Measurements from ENCODE around the gene DAO.

DAO gene

GRCh38 chr12:108879615-108880254 lies at the start of gene DAO:
Gene DAO, plus strand, starts transcription at chr12:108880092. Its CDS starts 4,915 bp downstream, at chr12:108885007.
- no peak for TF ChIP-seq CSRNP3 (CRISPR knock-in tag; IDR thresholded peaks at IDR 0.05)
- TF ChIP-seq ZC3H10 (CRISPR knock-in tag; IDR thresholded peaks at IDR 0.05) = no peak
- TF ChIP-seq BACH2 (CRISPR knock-in tag; IDR thresholded peaks at IDR 0.05; ENCODE audit: borderline replicate concordance) = no peak
- no peak for TF ChIP-seq RARB (CRISPR knock-in tag; IDR thresholded peaks at IDR 0.05)
- TF ChIP-seq POU6F1 (CRISPR knock-in tag; IDR thresholded peaks at IDR 0.05; ENCODE audit: borderline replicate concordance, low read depth) = no peak
- no peak for TF ChIP-seq ISL1 (CRISPR knock-in tag; IDR thresholded peaks at IDR 0.05)
- TF ChIP-seq ZFP3 (CRISPR knock-in tag; IDR thresholded peaks at IDR 0.05) = no peak
- TF ChIP-seq GLIS3 (CRISPR knock-in tag; IDR thresholded peaks at IDR 0.05) = no peak
- ATAC-seq = no peak; the same call in 2 of the 3 replicates

GRCh38 chr12:108831309-108831991 lies 48.4 kb upstream of the DAO start:
- ATAC-seq = no peak

GRCh38 chr12:108832208-108832607 lies 47.7 kb upstream of the DAO start:
- no peak for TF ChIP-seq TCF4 (CRISPR knock-in tag; IDR thresholded peaks at IDR 0.05; ENCODE audit: borderline replicate concordance)
- no peak for TF ChIP-seq ZFP30 (CRISPR knock-in tag; IDR thresholded peaks at IDR 0.05)
- TF ChIP-seq SNAI2 (CRISPR knock-in tag; IDR thresholded peaks at IDR 0.05) = no peak
- TF ChIP-seq TOX (CRISPR knock-in tag; IDR thresholded peaks at IDR 0.05; ENCODE audit: borderline replicate concordance) = no peak
- no peak for TF ChIP-seq ZFP3 (CRISPR knock-in tag; IDR thresholded peaks at IDR 0.05)
- no peak for TF ChIP-seq ARNTL (CRISPR knock-in tag; IDR thresholded peaks at IDR 0.05; ENCODE audit: borderline replicate concordance, low read depth)
- no peak for TF ChIP-seq CSRNP3 (CRISPR knock-in tag; IDR thresholded peaks at IDR 0.05)
- no peak for TF ChIP-seq ZNF565 (CRISPR knock-in tag; conservative IDR thresholded peaks at IDR 0.05; ENCODE audit: low read depth)
- TF ChIP-seq CSDC2 (CRISPR knock-in tag; IDR thresholded peaks at IDR 0.05) = no peak
- no peak for TF ChIP-seq ESRRG (CRISPR knock-in tag; IDR thresholded peaks at IDR 0.05)
- no peak for ATAC-seq

More at GRCh38 chr12:108831309-108831991, 48.4 kb upstream of the DAO start:
- TF ChIP-seq ISL1 (CRISPR knock-in tag; IDR thresholded peaks at IDR 0.05) (no peak), ZNF8 (CRISPR knock-in tag; IDR thresholded peaks at IDR 0.05) (no peak), PPARA (CRISPR knock-in tag; IDR thresholded peaks at IDR 0.05; ENCODE audit: borderline replicate concordance) (no peak), ESRRG (CRISPR knock-in tag; IDR thresholded peaks at IDR 0.05) (no peak), ZFP3 (CRISPR knock-in tag; IDR thresholded peaks at IDR 0.05) (no peak), POU6F1 (CRISPR knock-in tag; IDR thresholded peaks at IDR 0.05; ENCODE audit: borderline replicate concordance, low read depth) (no peak), TSHZ2 (CRISPR knock-in tag; IDR thresholded peaks at IDR 0.05) (no peak), CSDC2 (CRISPR knock-in tag; IDR thresholded peaks at IDR 0.05) (no peak), ARNTL (CRISPR knock-in tag; IDR thresholded peaks at IDR 0.05; ENCODE audit: borderline replicate concordance, low read depth) (no peak), ZC3H10 (CRISPR knock-in tag; IDR thresholded peaks at IDR 0.05) (no peak), RARB (CRISPR knock-in tag; IDR thresholded peaks at IDR 0.05) (no peak)

Measured in SK-N-SH treated with all-trans-retinoic acid at 6 μM for 48 hours (cell line).